ENCODE data around the gene KLC3.

Gene KLC3

GRCh38 chr19:45294291-45295029 is 46.1 kb upstream of the KLC3 start:
- Histone ChIP-seq H3K27me3 (ENCODE audit: control insufficient read depth, low read length) (no peaks in the 10 kb centered on the region), H3K4me3 (ENCODE audit: low read length) (no peak overlapping the region), H3K4me1 (ENCODE audit: control insufficient read depth, low read length) (no peaks in the 10 kb centered on the region), H3K36me3 (ENCODE audit: control insufficient read depth, low read length) (no peaks in the 10 kb centered on the region), H4K20me1 (ENCODE audit: control insufficient read depth, insufficient read depth, low read depth, low read length) (no peaks in the 10 kb centered on the region), H3K27ac (ENCODE audit: low read depth, low read length) (no peak overlapping the region), H3K9me2 (replicated peaks; ENCODE audit: control insufficient read depth, low read length) (no peaks in the 10 kb centered on the region), H3F3A (ENCODE audit: control insufficient read depth, insufficient read depth) (no peaks in the 10 kb centered on the region), H3K4me2 (ENCODE audit: low read length) (no peak overlapping the region), H3K9me3 (ENCODE audit: control insufficient read depth, insufficient read depth, low read length) (no peaks in the 10 kb centered on the region), H3K79me2 (ENCODE audit: control insufficient read depth, low read length) (no peaks in the 10 kb centered on the region)
- TF ChIP-seq CTCF (IDR thresholded peaks at IDR 0.05; ENCODE audit: low read depth, low read length, poor library complexity, severe bottlenecking) = no peak
- TF ChIP-seq EZH2phosphoT487 (IDR thresholded peaks at IDR 0.05; ENCODE audit: borderline replicate concordance, low read length) = no peak

GRCh38 chr19:45295873-45296272 is 44.7 kb upstream of the KLC3 start:
- H3K27ac ChIP-seq (ENCODE audit: low read depth, low read length) = no peak overlapping the region
- no peaks in the 10 kb centered on the region for H3K9me2 ChIP-seq (replicated peaks; ENCODE audit: control insufficient read depth, low read length)
- H3K27me3 ChIP-seq (ENCODE audit: control insufficient read depth, low read length) = no peaks in the 10 kb centered on the region
- H4K20me1 ChIP-seq (ENCODE audit: control insufficient read depth, insufficient read depth, low read depth, low read length) = no peaks in the 10 kb centered on the region
- H3K79me2 ChIP-seq (ENCODE audit: control insufficient read depth, low read length) = no peaks in the 10 kb centered on the region
- TF ChIP-seq EZH2phosphoT487 (IDR thresholded peaks at IDR 0.05; ENCODE audit: borderline replicate concordance, low read length) (no peak), CTCF (IDR thresholded peaks at IDR 0.05; ENCODE audit: low read depth, low read length, poor library complexity, severe bottlenecking) (no peak)
- no peak overlapping the region for H3K4me2 ChIP-seq (ENCODE audit: low read length)
- H3F3A ChIP-seq (ENCODE audit: control insufficient read depth, insufficient read depth) = no peaks in the 10 kb centered on the region
- H3K4me3 ChIP-seq (ENCODE audit: low read length) = no peak overlapping the region
- no peaks in the 10 kb centered on the region for H3K4me1 ChIP-seq (ENCODE audit: control insufficient read depth, low read length)
- no peaks in the 10 kb centered on the region for H3K36me3 ChIP-seq (ENCODE audit: control insufficient read depth, low read length)
- no peaks in the 10 kb centered on the region for H3K9me3 ChIP-seq (ENCODE audit: control insufficient read depth, insufficient read depth, low read length)

GRCh38 chr19:45296355-45296754 is 44.2 kb upstream of the KLC3 start:
- no peaks in the 10 kb centered on the region for H4K20me1 ChIP-seq (ENCODE audit: control insufficient read depth, insufficient read depth, low read depth, low read length)
- no peaks in the 10 kb centered on the region for H3K36me3 ChIP-seq (ENCODE audit: control insufficient read depth, low read length)
- H3K4me3 ChIP-seq (ENCODE audit: low read length) = no peak overlapping the region
- H3K9me2 ChIP-seq (replicated peaks; ENCODE audit: control insufficient read depth, low read length) = no peaks in the 10 kb centered on the region
- H3F3A ChIP-seq (ENCODE audit: control insufficient read depth, insufficient read depth) = no peaks in the 10 kb centered on the region
- no peaks in the 10 kb centered on the region for H3K79me2 ChIP-seq (ENCODE audit: control insufficient read depth, low read length)
- H3K27me3 ChIP-seq (ENCODE audit: control insufficient read depth, low read length) = no peaks in the 10 kb centered on the region
- H3K4me2 ChIP-seq (ENCODE audit: low read length) = no peak overlapping the region
- no peak overlapping the region for H3K27ac ChIP-seq (ENCODE audit: low read depth, low read length)
- H3K9me3 ChIP-seq (ENCODE audit: control insufficient read depth, insufficient read depth, low read length) = no peaks in the 10 kb centered on the region
- TF ChIP-seq CTCF (IDR thresholded peaks at IDR 0.05; ENCODE audit: low read depth, low read length, poor library complexity, severe bottlenecking) (no peak), EZH2phosphoT487 (IDR thresholded peaks at IDR 0.05; ENCODE audit: borderline replicate concordance, low read length) (no peak)
- no peaks in the 10 kb centered on the region for H3K4me1 ChIP-seq (ENCODE audit: control insufficient read depth, low read length)
